GM19035 (cell line): ENCODE data around the gene MED27.

Source experiments
- ATAC-seq: cut with Tn5 transposase; IDR thresholded peaks from one replicate; pipeline ENCODE4 v1.9.1; 2021; ENCODE audit not compliant: unreplicated experiment

MED27 gene

DNA sequence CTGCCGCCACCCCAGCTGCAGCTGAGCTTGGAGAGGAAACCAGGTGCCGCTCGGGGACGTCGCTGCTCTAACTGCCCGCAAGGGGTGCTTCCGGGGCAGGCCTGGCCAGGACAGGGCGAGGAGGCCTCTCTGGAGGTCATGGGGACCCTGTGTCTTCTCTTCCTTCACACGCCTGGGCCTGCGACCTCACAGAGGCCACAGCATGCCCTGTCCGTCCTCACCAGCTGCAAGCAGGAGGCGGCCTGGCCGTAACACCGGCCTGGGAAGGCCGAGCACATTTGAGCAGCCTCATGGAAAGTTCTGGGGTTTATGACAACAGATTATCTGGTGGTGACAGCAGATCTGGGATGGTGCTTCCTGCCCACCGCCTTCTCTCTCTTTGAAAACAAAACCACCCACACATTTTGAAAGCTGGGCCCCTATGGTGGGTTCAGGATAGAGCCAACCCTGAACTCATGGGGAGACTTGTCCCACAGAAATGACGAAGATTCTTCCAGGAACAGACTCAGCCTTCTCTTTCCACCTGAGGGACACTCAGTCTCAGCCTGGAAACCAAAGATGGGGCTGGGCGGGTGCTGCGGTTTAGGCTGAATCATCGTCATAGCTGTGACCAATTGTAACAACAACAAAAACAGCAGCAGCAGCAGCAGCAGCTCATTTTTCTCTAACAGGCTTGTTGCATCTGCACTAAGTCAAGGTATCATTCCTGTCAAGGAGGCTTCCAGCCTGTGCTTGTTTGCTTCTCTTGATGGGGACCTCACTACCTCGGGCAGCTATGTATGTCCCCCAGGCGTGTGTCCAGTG lies 240.2 kb downstream of the MED27 start:
- ATAC-seq = no peak

DNA sequence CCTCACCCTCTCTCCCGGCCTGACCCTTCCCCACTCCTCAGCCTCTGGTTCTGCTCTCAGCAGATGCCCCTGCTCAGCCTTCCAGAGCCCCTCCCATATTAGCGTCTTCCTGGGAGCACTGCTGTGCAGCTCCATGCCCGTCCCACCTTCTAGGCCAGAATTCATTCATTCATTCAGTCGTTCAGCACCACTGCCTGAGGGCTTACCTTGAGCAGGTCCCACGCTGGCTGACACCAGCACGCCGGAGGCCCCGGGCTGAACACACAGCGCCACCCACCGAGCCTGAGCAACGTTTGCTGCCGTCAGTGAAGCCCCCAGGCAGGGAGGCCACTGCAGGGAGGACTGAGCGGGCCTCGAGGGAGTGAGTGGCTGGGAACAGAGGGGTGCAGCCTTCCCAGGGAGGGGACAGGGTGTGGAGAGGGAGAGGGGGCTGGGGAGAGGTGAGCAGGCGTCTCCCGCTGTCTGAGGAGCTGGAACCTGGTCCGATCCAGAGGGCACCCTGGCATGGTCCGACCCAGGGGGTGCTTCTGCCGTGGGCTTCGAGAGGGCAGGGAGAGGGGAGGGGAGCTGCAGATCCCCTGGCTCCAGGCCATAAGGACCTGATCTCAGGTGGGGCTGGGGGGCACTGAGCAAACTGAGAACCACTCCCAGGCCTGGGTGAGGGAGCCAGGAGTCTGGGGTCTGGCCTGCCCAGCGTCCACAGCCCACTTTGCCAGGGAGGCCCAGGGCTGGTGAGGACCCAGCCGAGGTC lies 241.0 kb downstream of the MED27 start:
- ATAC-seq = no peak

DNA sequence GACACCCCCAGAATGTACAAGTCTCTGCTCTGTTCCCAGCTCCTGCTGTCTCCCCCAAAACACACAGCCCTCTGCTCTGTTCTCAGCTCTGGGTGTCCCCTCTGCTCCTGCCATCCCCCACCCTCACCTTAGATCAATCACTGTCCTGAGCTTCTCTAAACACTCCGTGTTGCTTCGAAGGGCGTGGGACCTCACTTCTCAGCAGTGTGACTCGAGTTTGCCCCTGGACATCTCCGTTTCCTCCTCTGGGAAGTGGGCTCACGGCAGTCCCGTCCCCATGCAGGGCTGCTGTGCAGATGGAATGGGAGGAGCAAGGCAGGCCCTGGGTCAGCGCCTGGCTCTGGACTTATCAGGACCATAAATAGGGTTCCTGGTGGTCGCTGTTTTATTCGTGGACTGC lies 241.8 kb downstream of the MED27 start:
- no peak for ATAC-seq

DNA sequence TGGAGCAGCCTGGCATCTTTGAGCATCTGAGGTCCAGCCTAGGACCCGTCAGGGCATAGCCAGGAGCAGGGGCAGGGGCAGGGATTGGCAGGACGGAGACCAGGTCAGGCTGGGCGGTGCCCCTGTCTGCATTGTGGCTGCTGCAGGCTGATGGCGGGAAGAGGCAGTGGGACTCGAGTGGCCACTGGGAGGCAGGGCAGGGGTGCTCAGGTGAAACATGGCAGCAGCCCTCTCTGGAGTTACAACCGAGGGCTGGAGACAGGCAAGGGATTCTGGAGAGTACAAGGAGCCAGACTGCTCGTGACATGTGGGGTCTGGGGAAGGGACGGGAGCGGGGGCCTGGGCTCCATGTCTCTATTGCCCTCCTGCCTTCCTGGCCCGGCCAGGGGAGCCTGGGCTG lies 242.4 kb downstream of the MED27 start:
- ATAC-seq = no peak

DNA sequence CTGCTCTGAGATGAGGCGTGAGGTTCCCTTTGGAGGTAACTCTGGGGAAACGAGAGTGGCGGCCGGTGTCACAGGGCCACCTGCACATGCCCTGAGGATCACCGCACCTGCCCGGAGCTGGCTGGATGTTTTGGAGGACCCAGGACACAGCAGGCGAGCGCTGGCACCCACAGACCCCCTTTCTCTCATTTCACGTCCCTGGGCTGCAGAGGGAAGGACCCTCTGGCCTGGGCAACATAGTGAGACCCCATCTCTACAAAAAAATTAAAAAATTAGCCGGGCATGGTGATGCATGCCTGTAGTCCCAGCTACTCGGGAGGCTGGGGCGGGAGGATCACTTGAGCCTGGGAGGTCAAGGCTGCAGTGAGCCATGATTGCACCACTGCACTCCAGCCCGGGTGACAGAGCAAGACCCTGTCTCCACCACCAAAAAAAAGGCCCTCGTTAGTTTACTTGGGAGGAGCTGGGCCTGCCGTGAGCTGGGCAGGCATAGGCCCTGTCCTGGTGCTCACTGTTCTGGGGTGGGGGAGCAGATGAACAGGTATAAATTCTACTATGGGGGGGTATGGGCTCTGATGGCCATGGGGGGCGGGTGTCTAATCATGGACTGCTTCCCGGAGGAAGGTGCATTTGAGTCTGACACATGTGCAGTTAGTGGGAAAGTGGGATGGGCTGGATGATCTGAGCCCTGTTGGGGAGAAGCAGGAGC lies 242.9 kb downstream of the MED27 start:
- no peak for ATAC-seq

DNA sequence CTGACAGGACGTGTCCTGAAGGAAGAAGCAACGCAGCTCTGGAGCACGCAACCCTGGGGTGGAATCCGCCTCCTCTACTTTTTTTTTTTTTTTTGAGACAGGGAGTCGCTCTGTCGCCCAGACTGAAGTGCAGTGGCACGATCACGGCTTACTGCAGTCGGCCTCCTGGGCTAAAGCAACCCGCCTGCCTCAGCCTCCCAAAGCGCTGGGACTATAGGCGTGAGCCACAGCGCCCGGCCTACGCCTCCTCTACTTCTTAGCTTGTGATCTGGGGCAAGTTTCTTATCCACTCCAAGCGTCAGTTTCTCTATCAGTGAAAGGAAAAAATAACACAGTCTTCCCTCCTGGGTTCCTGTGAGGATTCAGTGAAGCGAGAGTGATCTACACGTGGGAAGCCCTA lies 243.6 kb downstream of the MED27 start:
- ATAC-seq = no peak

DNA sequence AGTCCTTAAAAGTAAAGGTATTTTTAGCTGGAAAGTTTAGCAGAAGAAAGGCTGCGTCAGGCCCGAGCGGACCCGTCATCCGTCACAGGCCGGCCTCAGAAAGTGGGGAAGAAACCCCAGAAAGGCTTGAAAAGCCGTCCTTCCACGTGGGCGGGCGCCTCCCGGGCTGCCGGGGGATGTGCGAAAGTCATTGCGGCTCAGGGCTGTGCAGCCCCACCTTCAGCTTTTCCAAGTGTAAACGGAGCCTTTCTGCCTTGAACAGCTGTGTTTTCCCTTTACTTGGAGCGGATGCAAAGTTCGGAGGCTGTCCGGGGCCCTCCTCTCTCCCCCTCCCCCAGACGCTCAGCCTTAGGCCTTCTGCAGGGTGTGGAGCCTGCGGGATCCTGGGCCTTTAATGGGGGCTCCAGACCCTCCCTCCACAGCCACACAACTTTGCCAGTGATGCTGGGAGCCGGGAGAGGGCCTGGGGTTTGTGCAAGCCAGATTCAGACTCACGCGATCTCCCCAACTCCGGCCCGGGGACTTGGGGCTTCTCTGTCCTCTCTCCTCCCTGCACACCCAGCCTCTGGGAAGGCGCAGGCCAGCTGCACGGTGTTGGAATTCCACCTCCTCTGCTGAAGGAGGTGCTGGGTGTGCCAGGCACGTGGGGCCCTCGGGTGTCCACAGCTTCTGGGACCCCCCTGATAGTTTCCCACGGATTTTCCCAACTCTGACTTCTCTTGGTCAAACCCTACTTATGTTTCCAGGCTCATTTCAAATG lies 244.3 kb downstream of the MED27 start:
- ATAC-seq = no peak

DNA sequence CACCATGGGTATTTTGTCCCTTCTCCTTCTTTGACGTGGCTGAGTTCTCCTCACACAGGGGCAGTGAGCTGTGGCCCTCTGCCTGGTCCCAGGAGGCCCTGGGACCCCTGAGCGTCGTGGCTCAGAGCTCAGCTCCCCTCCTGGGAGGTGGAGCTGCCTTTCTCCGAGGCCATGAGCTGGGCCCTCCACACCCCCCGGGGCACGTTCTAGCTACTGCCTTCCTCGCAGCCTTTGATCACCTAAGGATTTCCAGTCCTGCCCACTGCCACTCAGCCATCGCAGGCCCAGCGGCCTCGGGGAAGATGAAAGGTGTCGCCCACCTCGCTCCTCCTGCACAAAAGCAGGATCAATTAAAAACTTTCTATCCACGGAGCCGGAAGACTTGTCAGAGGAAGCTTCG lies 244.9 kb downstream of the MED27 start:
- ATAC-seq = no peak

DNA sequence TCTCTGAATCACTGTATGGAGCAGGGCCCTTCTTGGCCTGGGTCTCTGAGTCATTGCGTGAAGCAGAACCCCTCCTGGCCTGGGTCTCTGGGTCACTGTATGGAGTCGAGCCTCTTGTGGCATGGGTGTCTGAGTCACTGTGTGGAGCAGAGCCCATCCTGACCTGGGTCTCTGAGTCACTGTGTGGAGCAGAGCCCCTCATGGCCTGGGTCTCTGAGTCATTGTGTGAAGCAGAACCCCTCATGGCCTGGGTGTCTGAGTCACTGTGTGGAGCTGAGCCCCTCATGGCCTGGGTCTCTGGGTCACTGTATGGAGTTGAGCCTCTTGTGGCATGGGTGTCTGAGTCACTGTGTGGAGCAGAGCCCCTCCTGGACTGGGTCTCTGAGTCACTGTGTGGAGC lies 245.8 kb downstream of the MED27 start:
- no peak for ATAC-seq

DNA sequence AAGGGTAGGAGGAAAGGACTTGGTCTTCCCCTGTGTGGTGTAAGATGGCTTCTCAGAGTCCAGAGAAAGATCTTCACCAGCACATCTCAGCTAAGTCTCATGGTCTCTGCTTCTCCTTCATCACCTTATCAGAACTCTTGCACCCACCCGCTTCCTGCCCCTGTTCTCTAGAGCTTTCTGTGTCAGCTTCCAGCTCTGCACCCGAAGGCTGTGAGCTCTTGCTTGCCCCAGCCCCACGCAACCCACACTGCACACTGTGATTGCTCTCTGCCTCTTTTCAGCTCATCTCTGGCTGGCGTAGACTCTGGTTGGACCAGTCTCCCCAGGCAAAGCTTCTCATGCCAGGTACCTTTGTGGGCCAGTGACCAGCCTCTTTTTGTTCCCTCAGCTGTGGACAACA lies 246.6 kb downstream of the MED27 start:
- ATAC-seq = no peak

DNA sequence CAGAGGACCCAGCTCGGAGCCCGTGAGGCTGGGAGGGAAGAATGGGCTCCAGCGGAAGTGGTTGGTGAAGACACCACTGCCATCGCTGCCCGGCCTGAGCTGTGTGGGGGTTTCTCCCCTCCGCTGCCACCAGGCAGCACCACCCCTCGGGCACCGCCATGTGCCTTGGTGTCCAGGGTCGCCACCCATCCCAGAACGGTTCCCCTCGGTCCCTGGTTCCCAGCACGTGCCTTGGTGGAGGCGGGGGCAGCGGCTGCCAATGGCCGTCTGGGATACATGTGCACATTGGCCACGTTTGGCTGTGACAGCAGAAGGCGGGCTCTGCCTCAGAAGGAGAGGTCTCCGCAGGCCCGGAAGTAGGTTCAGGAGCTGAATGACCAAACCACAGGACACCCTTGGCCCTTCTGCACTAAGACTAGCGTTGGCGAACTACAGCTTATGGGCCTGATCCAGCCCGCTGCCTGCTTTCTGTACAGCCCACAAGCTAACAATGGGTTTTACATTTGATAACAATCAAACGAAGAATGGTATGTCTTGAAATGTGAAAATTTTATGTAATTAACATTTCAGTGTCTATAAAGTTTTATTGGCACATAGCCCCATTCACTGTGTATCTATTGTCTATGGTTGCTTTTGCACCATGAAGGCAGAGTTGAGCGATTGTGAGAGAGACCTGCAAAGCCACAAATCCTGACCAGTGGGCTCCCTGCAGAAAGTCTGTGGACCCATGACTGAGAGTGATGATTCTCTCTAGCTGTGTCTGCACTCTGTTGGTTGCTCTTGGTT lies 248.1 kb downstream of the MED27 start:
- no peak for ATAC-seq

DNA sequence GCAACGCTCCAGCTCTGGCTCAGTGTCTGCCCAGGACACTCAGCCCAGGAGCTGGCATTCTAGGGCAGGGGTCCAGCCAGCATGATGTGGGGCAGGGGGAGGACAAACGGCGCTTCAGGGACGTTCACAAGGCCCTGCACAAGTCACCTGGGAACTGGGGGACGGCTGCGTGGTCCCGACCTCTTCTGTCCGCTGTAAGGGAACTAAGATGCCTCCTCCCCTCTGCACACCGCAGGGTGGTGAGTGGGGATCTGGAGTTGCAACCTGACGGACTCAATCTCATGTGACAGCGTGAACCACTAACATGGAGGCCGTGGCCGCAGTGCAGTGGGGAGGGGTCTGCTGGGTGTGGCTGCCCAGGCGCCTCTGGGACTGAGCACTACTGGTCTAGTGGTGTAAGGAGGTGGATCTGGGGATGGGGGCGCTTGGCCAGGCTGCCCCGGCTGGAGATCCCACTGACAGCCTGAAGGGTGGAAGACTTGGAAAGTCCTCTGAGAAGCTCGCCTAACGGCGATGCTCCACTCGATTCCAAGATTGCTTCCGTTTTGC lies 251.8 kb downstream of the MED27 start:
- ATAC-seq = no peak

DNA sequence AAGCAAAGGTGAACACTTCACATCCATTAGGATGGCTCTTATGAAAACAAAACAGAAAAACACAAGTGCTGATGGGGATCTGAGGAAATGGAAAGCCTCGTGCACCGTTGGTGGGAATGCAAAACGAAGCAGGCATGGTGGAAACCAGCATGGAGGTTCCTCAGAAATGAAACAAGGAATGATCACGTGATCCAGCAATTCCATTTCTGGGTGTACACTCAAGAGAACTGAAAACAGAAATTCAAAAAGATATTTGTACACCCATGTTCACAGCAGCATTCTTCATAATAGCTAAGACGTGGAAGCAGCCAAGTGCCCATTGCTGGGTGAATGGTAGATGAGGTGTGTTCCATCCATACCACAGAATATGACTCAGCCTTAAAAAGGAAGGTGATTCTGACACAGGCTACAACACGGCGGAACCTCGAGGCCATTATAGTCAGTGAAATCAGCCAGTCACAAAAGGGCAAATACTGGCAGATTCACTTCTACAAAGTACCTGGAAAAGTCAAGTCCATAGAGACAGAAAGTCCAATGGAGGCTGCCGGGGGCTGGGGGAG lies 252.6 kb downstream of the MED27 start:
- no peak for ATAC-seq

DNA sequence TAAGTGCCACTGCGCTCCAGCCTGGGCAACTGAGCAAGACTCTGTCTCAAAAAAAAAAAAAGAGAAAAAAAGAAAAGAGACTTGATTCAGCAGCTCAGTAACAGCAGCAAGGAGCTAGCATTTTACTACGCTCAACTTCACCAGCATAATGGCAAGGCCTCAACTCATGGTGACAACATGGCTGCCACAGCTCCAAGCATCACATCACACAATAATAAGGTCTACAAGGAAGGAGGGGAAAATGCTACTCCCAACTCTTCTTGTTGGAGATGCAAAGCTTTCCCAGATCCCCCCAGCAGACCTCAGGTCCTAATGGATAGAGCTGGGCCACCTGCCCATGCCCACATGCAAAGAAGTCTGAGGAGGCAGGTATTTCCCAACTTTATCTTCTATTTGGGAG lies 253.6 kb downstream of the MED27 start:
- ATAC-seq = no peak

DNA sequence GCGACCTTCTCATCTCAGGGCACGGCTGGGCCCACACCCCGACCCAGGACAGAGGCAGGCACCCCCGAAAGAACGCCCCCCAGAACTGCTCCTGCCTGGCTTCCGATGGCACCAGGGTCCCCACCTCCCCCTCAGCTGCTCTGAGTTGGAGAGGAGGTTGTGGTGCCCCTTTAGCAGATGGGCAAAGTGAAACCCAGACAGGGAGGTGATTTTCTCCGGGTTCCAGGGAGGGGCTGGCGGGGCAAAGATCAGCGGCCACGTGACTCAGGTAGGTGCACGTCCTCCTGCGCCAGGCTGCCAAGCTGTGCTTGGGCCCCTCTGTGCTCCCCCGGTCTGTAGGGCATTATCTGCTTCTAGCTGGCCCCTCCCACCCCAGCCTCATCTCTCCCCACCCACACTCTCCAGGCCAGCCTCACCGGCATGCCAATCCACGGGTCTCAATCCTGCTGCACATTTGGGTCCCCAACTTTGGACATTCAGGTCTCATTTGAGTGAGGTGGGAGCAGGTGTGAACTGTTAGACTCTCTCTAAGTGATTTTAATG lies 254.6 kb downstream of the MED27 start:
- no peak for ATAC-seq

DNA sequence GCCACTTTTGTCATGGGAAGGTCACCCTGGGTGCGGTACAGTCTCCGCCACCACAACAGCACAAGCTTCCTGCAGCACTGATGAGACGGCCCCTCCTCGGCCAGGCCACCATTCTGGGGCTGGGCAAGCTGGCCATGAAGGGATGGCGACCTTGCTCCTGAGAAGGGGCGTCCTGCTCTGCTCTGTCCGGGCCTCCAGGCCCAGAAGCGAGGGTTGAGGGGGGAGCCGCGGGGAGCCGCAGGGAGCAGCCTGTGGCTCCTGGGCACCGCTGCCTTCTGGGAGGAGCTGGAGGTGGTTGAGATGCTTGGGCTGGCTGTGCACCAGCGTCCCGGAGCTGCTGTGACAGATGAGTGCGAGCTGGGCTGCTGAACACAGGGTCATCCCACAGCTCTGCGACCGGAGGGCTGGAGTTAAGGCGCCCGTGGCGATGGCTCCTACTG lies 255.5 kb downstream of the MED27 start:
- no peak for ATAC-seq

DNA sequence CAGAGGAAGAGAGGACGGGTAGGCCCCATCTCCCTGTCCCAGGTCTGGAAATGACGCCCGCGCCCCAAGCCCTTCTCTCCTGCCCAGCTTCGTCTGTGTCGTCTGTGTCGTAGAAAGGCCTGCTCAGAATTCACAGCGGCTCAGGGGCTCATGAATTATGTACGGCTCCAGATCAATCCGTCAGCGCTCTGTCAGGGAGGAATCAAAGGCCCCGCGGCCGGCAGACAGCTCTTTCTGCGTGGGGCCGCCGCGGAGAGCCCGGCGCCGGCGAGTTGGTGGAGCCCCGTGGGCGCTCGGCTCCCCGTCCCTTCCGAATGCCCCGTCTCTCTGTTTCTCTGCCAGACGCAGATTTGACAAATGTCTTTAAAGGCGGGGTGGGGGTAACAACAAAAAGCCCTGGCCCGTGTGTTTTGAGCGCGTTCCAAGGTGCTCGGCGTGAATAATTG lies 255.9 kb downstream of the MED27 start:
- ATAC-seq = no peak

DNA sequence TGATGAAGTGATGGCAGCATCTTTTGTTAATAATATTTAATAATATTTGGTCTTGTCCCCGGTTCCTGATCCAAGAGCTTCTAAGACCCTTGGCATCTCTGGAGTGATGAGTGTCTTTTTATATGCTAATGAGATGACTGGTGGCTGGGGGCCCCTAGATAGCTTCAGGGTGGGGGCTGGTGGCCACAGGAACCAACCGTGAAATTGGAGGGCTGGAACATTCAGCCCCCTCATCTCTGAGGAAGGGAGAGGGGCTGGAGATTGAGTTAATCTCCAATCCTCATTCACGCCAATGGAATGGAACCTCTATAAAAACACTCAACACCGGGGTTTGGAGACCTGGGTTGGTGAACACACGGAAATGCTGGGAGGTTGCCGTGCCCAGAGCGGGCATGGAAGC lies 261.6 kb downstream of the MED27 start:
- ATAC-seq = no peak

DNA sequence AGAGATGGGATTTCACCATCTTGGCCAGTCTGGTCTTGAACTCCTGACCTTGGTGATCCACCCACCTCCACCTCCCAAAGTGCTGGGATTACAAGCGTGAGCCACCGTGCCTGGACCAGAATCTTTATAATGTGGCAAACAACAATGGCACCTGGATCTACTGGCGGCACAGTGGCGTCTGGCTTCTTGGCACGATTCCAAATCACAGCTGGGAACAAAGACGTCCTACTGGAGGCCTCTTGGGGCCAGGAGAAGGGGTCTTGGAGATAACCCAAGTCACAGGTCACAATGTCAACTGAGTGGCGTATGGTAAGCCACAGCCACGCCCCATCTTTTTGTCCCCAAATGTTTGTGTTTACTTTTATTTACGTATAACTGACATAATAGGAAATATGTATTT lies 262.0 kb downstream of the MED27 start:
- ATAC-seq = no peak
